Lung (tissue), 12 donors: ENCODE results near the gene SFT2D1. TPM values are rescaled to one million over a fixed set of nuclear protein-coding genes. Genes with fewer than 3 reads are reported as not detected.

Experiments
- ATAC-seq: fragments of 200-7000 bp; cut with Tn5 transposase; one replicate; pipeline ENCODE4 v1.9.1; 2020; ENCODE audit warnings: moderate number of reproducible peaks; ENCODE audit not compliant: insufficient read depth, low FRiP score
- DNase-seq, 3 donors: peaks; one replicate each; pipeline ENCODE4 v3.0.0-alpha.2; 2013 to 2017
- H3K27ac ChIP-seq, 2 donors: one replicate each; pipeline ENCODE4 v1.5.1; 2013; ENCODE audit warnings: mild to moderate bottlenecking in 2 of 2, moderate library complexity in 2 of 2, control low read depth in 1 of 2, inconsistent platforms in 1 of 2, low read depth in 1 of 2, low read length in 1 of 2
- H3K27me3 ChIP-seq, 3 donors: one replicate each; pipeline ENCODE4 v1.5.1; 2013; ENCODE audit warnings: low read length in 2 of 3; ENCODE audit not compliant: control insufficient read depth in 3 of 3, insufficient read depth in 3 of 3
- H3K36me3 ChIP-seq, 4 donors: one replicate each; pipeline ENCODE4 v1.5.1; 2013; ENCODE audit warnings: low read length in 4 of 4, mild to moderate bottlenecking in 1 of 4, moderate library complexity in 1 of 4; ENCODE audit not compliant: control insufficient read depth in 4 of 4, insufficient read depth in 4 of 4
- H3K4me1 ChIP-seq, 5 donors: one replicate each; pipeline ENCODE4 v1.5.1; 2013; ENCODE audit warnings: low read length in 5 of 5, mild to moderate bottlenecking in 2 of 5, moderate library complexity in 1 of 5; ENCODE audit not compliant: control insufficient read depth in 5 of 5, insufficient read depth in 5 of 5
- H3K4me3 ChIP-seq: one replicate; pipeline ENCODE4 v1.5.1; 2013; ENCODE audit warnings: mild to moderate bottlenecking, control low read depth, moderate library complexity
- H3K9ac ChIP-seq, 2 donors: one replicate each; pipeline ENCODE4 v1.5.1; 2013; ENCODE audit warnings: low read length in 2 of 2, control low read depth in 1 of 2; ENCODE audit not compliant: insufficient read depth in 1 of 2
- H3K9me3 ChIP-seq, 4 donors: one replicate each; pipeline ENCODE4 v1.5.1; 2013; ENCODE audit warnings: low read length in 3 of 4, mild to moderate bottlenecking in 1 of 4, moderate library complexity in 1 of 4; ENCODE audit not compliant: control insufficient read depth in 4 of 4, insufficient read depth in 3 of 4
- CTCF ChIP-seq: IDR thresholded peaks from 2 replicates; pipeline ENCODE4 v1.5.1; 2012; ENCODE audit warnings: mild to moderate bottlenecking; ENCODE audit errors: control extremely low read depth, extremely low read depth
- WGBS, 2 donors: extraction: QIAGEN DNeasy Blood & Tissue Kit; methylation state at CpG; one replicate each; pipeline ENCODE4 v1.1.7; 2013; 5-methylcytosine and 5-hydroxymethylcytosine counted together
- polyA plus RNA-seq, 2 donors: library from polyadenylated mRNA; stranded (reverse); fragments of 200-250 nt; gene quantifications; one replicate each; pipeline ENCODE4 v1.2.1, GENCODE V29; 2013
- total RNA-seq, 2 donors: library from RNA; depleted of rRNA in 1 of 2; stranded (reverse); fragments of >200 nt in 1 of 2; gene quantifications; one replicate each; pipeline ENCODE4 v1.2.1, GENCODE V29; 2014 to 2021
- donor health status: control.
- donor health status: control.
- donor health status: Bipolar disorder and iron deficiency.
- donor health status: healthy.
- donor health status: DM: yes; HTN: yes; CAD: no.

Gene SFT2D1
- total and polyA plus RNA-seq, 4 donors: 40.8 to 81.2 (median 58.8) TPM

- H3K9ac ChIP-seq: no peak overlapping the region
- H3K4me1 ChIP-seq: no peaks in the 10 kb centered on the region
- H3K9me3 ChIP-seq: no peaks in the 10 kb centered on the region
- TF ChIP-seq CTCF: no peak
- H3K27me3 ChIP-seq: no peaks in the 10 kb centered on the region
- DNase-seq (no peak), ATAC-seq (no peak)
- 87 to 91% methylated on average over 5 of the region's 5 CpGs for WGBS, 2 donors
- H3K27ac ChIP-seq: no peak overlapping the region
- H3K4me3 ChIP-seq: no peak overlapping the region
- H3K36me3 ChIP-seq: peaks cover 13 to 27% (median 18%) of the 10 kb centered on the region in 4 donors
These were observed 18.9 kb downstream of the SFT2D1 start for GRCh38 chr6:166323395-166323794.

GRCh38 chr6:166318649-166319600, 23.4 kb downstream of the SFT2D1 start:
- Histone ChIP-seq H3K4me3 (no peak overlapping the region), H3K27ac (no peak overlapping the region), H3K27me3 (no peaks in the 10 kb centered on the region), H3K9ac (no peak overlapping the region), H3K9me3 (no peaks in the 10 kb centered on the region), H3K4me1 (no peaks in the 10 kb centered on the region), H3K36me3 (peaks cover 3 to 14% (median 6%) of the 10 kb centered on the region in 4 donors)
- DNase-seq (no peak), ATAC-seq (no peak)
- WGBS, 2 donors: 84 to 86% methylated on average over 18 of the region's 18 CpGs
- TF ChIP-seq CTCF: no peak

GRCh38 chr6:166318227-166318626, 24.1 kb downstream of the SFT2D1 start:
- no peak overlapping the region for H3K9ac ChIP-seq
- DNase-seq: no peak
- no peak overlapping the region for H3K27ac ChIP-seq
- H3K4me3 ChIP-seq: no peak overlapping the region
- no peaks in the 10 kb centered on the region for H3K27me3 ChIP-seq
- peaks cover under 1 to 9% (median 3%) of the 10 kb centered on the region in 4 donors for H3K36me3 ChIP-seq
- no peaks in the 10 kb centered on the region for H3K4me1 ChIP-seq
- ATAC-seq: no peak
- no peak for TF ChIP-seq CTCF
- WGBS, 2 donors: 82 to 88% methylated on average over 14 of the region's 14 CpGs
- no peaks in the 10 kb centered on the region for H3K9me3 ChIP-seq
